Astrocyte (in vitro differentiated cells and primary cell): ENCODE data around the gene CATSPERZ. TPM values are rescaled to one million over a fixed set of nuclear protein-coding genes. Genes with fewer than 3 reads are reported as not detected.

ENCODE experiments used
- DNase-seq: peaks from one replicate; pipeline ENCODE4 v3.0.0-alpha.2; 2010; ENCODE audit warnings: low read depth
- FAIRE-seq: peaks from 2 replicates; lab custom pipeline; 2011; peaks lifted over from hg19 to GRCh38; lab: Jason Lieb, UNC
- H2AFZ ChIP-seq: 2 replicates; pipeline ENCODE4 v1.6.0; 2012; ENCODE audit warnings: low read depth, low read length, inconsistent platforms
- H3K27ac ChIP-seq: 2 replicates; pipeline ENCODE4 v1.5.1; 2011; ENCODE audit warnings: low read depth, low read length, inconsistent platforms
- H3K27me3 ChIP-seq: 2 replicates; pipeline ENCODE4 v1.6.0; 2011; ENCODE audit warnings: low read length, inconsistent platforms; ENCODE audit not compliant: insufficient read depth
- H3K36me3 ChIP-seq: 2 replicates; pipeline ENCODE4 v1.5.1; 2011; ENCODE audit warnings: low read length, inconsistent platforms; ENCODE audit not compliant: insufficient read depth
- H3K4me1 ChIP-seq: 2 replicates; pipeline ENCODE4 v1.5.1; 2011; ENCODE audit warnings: low read length, inconsistent platforms; ENCODE audit not compliant: insufficient read depth
- H3K4me2 ChIP-seq: 2 replicates; pipeline ENCODE4 v1.6.0; 2012; ENCODE audit warnings: low read length, inconsistent platforms
- H3K4me3 ChIP-seq: 2 replicates; pipeline ENCODE4 v1.5.1; 2011; ENCODE audit warnings: low read depth, mild to moderate bottlenecking, low read length, inconsistent platforms; ENCODE audit not compliant: insufficient read depth
- H3K79me2 ChIP-seq: 2 replicates; pipeline ENCODE4 v1.6.0; 2012; ENCODE audit warnings: mild to moderate bottlenecking, low read length, inconsistent platforms; ENCODE audit not compliant: insufficient read depth
- H3K9ac ChIP-seq: 2 replicates; pipeline ENCODE4 v1.6.0; 2012; ENCODE audit warnings: mild to moderate bottlenecking, low read length, inconsistent platforms
- H3K9me3 ChIP-seq: 2 replicates; pipeline ENCODE4 v1.5.1; 2012; ENCODE audit warnings: low read depth, mild to moderate bottlenecking, low read length, inconsistent platforms; ENCODE audit not compliant: insufficient read depth
- H4K20me1 ChIP-seq: 2 replicates; pipeline ENCODE4 v1.6.0; 2012; ENCODE audit warnings: low read length, inconsistent platforms; ENCODE audit not compliant: insufficient read depth
- H3K27ac Mint-ChIP-seq: one replicate; pipeline ENCODE4 v1.8.0; 2021; ENCODE audit warnings: mild to moderate bottlenecking, mixed read lengths; ENCODE audit not compliant: unreplicated experiment
- H3K27me3 Mint-ChIP-seq: one replicate; pipeline ENCODE4 v1.8.0; 2021; ENCODE audit warnings: low read depth, mixed read lengths; ENCODE audit not compliant: unreplicated experiment
- H3K36me3 Mint-ChIP-seq: one replicate; pipeline ENCODE4 v1.8.0; 2021; ENCODE audit warnings: low read depth, mixed read lengths; ENCODE audit not compliant: unreplicated experiment
- H3K4me1 Mint-ChIP-seq: one replicate; pipeline ENCODE4 v1.8.0; 2021; ENCODE audit warnings: low read depth, mixed read lengths; ENCODE audit not compliant: unreplicated experiment
- H3K4me3 Mint-ChIP-seq: one replicate; pipeline ENCODE4 v1.8.0; 2021; ENCODE audit warnings: mild to moderate bottlenecking, moderate library complexity, mixed read lengths; ENCODE audit not compliant: unreplicated experiment
- H3K9me3 Mint-ChIP-seq: one replicate; pipeline ENCODE4 v1.8.0; 2021; ENCODE audit warnings: mild to moderate bottlenecking, mixed read lengths; ENCODE audit not compliant: unreplicated experiment
- CTCF ChIP-seq: IDR thresholded peaks from 2 replicates; pipeline ENCODE4 v1.5.1; 2011; ENCODE audit warnings: low read depth, mild to moderate bottlenecking, inconsistent platforms, low read length, moderate library complexity; ENCODE audit not compliant: insufficient read depth
- EZH2 ChIP-seq: IDR thresholded peaks from 2 replicates; pipeline ENCODE4 v1.6.1; 2012; ENCODE audit warnings: mild to moderate bottlenecking, low read length, inconsistent platforms; ENCODE audit not compliant: insufficient read depth
- total RNA-seq: library from RNA; stranded (reverse); gene quantifications from 2 replicates; pipeline ENCODE4 v1.2.1, GENCODE V29; 2021

Gene CATSPERZ
- total RNA-seq, 1 donor from 2014 or later: not detected

- Mint-ChIP-seq H3K27me3 (no peaks in the 10 kb centered on the region), H3K4me3 (peak overlapping the region; percentile 2), H3K36me3 (peaks cover 11% of the 10 kb centered on the region), H3K27ac (no peak overlapping the region), H3K4me1 (peaks cover 9% of the 10 kb centered on the region), H3K9me3 (no peaks in the 10 kb centered on the region)
- H3K27me3 ChIP-seq: no peaks in the 10 kb centered on the region
- H3K36me3 ChIP-seq: no peaks in the 10 kb centered on the region
- no peaks in the 10 kb centered on the region for H4K20me1 ChIP-seq
- H3K4me1 ChIP-seq: no peaks in the 10 kb centered on the region
- H3K27ac ChIP-seq: no peak overlapping the region
- no peak overlapping the region for H3K9ac ChIP-seq
- DNase-seq (no peak), FAIRE-seq (no peak)
- no peak for TF ChIP-seq EZH2
- no peak for TF ChIP-seq CTCF
- no peak overlapping the region for H2AFZ ChIP-seq
- H3K4me3 ChIP-seq: no peak overlapping the region
- H3K79me2 ChIP-seq: peaks cover 23% of the 10 kb centered on the region
- no peak overlapping the region for H3K4me2 ChIP-seq
- no peaks in the 10 kb centered on the region for H3K9me3 ChIP-seq
These were observed 13.5 kb downstream of the CATSPERZ start for GRCh38 chr11:64313491-64314145.

DNA sequence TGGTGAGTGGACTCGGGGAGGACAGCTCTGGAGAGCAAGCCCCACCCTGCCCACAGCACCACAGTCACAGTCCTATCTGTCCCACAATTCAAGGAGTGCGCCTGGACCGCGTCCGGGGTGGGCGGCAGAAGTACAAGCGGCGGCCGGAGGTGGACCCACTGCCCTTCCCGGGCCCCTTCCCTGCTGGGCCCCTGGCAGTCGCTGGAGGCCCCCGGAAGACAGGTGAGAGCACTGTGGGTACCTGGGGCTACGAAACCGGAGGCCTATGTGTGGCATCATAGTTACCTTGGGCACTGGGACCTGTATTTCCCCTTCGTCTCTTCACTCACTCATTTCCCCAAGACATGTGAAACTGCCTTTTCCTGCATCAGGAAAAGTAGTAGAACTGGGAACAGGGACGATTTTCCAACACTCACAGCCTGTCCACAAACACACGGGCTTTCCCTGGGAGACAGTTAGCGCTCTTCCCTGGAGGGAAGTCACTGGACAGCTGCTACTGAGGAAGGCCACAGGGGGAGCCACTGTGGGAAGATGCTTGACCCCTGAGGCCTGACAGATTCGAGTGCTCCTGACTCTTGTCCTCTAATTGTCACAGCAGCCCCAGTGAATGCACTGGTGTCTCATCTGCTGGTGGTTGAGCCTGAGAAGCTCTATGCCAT is 14.1 kb downstream of the CATSPERZ start:
- H3K9me3 Mint-ChIP-seq: no peaks in the 10 kb centered on the region

More for the DNA sequence above, 14.1 kb downstream of the CATSPERZ start:
- no peak overlapping the region for H3K4me2 ChIP-seq
- Mint-ChIP-seq H3K4me3 (no peak overlapping the region), H3K36me3 (peaks cover 11% of the 10 kb centered on the region), H3K27ac (no peak overlapping the region), H3K4me1 (peaks cover 12% of the 10 kb centered on the region), H3K27me3 (no peaks in the 10 kb centered on the region)
- H3K27ac ChIP-seq: no peak overlapping the region
- H3K9ac ChIP-seq: no peak overlapping the region
- H3K36me3 ChIP-seq: no peaks in the 10 kb centered on the region
- FAIRE-seq: no peak
- H3K4me3 ChIP-seq: no peak overlapping the region
- H3K4me1 ChIP-seq: peaks cover 4% of the 10 kb centered on the region
- no peaks in the 10 kb centered on the region for H4K20me1 ChIP-seq
- H3K79me2 ChIP-seq: peaks cover 29% of the 10 kb centered on the region
- H3K27me3 ChIP-seq: no peaks in the 10 kb centered on the region
- TF ChIP-seq EZH2: no peak
- TF ChIP-seq CTCF: no peak
- DNase-seq: no peak
- H2AFZ ChIP-seq: no peak overlapping the region
- H3K9me3 ChIP-seq: no peaks in the 10 kb centered on the region
